RCC 7860 (cell line): Measurements from ENCODE around the gene PDGFA.

Experiments
- DNase-seq: peaks from one replicate; pipeline ENCODE4 v3.0.0-alpha.2; 2015; ENCODE audit warnings: low spot score
- FAIRE-seq: peaks from 2 replicates; lab custom pipeline; 2012; peaks lifted over from hg19 to GRCh38; lab: Jason Lieb, UNC

Gene PDGFA

GRCh38 chr7:519484-520390, at the start of gene PDGFA:
Gene PDGFA, minus strand, starts transcription at chr7:519846. Its CDS starts 845 bp downstream, at chr7:519001.
- FAIRE-seq: no peak
- peak; percentile 49 for DNase-seq

GRCh38 chr7:568031-568951, 48.6 kb upstream of the PDGFA start:
- FAIRE-seq: no peak

GRCh38 chr7:567305-567883, 47.7 kb upstream of the PDGFA start:
- FAIRE-seq (no peak), DNase-seq (no peak)

More at GRCh38 chr7:568031-568951, 48.6 kb upstream of the PDGFA start:
- DNase-seq: no peak

GRCh38 chr7:566100-566499, 46.5 kb upstream of the PDGFA start:
- DNase-seq (no peak), FAIRE-seq (no peak)

- FAIRE-seq (no peak), DNase-seq (no peak)
These were observed 44.7 kb upstream of the PDGFA start for GRCh38 chr7:564176-564865.

GRCh38 chr7:563629-564170, 44.1 kb upstream of the PDGFA start:
- FAIRE-seq (no peak), DNase-seq (no peak)

GRCh38 chr7:562789-563628, 43.4 kb upstream of the PDGFA start:
- DNase-seq (no peak), FAIRE-seq (no peak)

- FAIRE-seq (no peak), DNase-seq (no peak)
These were observed 42.7 kb upstream of the PDGFA start for GRCh38 chr7:562374-562675.

- FAIRE-seq (peak; percentile 72), DNase-seq (peak; percentile 66)
These were observed 42.2 kb upstream of the PDGFA start for GRCh38 chr7:561631-562373.

- no peak for DNase-seq
- FAIRE-seq: no peak
These were observed 41.5 kb upstream of the PDGFA start for GRCh38 chr7:560966-561630.

- DNase-seq: no peak
- no peak for FAIRE-seq
These were observed 39.7 kb upstream of the PDGFA start for GRCh38 chr7:559396-559705.

- FAIRE-seq (no peak), DNase-seq (no peak)
These were observed 37.9 kb upstream of the PDGFA start for GRCh38 chr7:557558-557881.

- FAIRE-seq: no peak
These were observed 37.4 kb upstream of the PDGFA start for GRCh38 chr7:556837-557557.

GRCh38 chr7:556291-556826, 36.7 kb upstream of the PDGFA start:
- DNase-seq (no peak), FAIRE-seq (no peak)

More at GRCh38 chr7:556837-557557, 37.4 kb upstream of the PDGFA start:
- DNase-seq: no peak

GRCh38 chr7:555551-556160, 36.0 kb upstream of the PDGFA start:
- DNase-seq: no peak
- no peak for FAIRE-seq

- DNase-seq: no peak
- no peak for FAIRE-seq
These were observed 34.0 kb upstream of the PDGFA start for GRCh38 chr7:553636-554111.
